ENCODE data around the gene ATXN7L3.

ATXN7L3 gene

DNA sequence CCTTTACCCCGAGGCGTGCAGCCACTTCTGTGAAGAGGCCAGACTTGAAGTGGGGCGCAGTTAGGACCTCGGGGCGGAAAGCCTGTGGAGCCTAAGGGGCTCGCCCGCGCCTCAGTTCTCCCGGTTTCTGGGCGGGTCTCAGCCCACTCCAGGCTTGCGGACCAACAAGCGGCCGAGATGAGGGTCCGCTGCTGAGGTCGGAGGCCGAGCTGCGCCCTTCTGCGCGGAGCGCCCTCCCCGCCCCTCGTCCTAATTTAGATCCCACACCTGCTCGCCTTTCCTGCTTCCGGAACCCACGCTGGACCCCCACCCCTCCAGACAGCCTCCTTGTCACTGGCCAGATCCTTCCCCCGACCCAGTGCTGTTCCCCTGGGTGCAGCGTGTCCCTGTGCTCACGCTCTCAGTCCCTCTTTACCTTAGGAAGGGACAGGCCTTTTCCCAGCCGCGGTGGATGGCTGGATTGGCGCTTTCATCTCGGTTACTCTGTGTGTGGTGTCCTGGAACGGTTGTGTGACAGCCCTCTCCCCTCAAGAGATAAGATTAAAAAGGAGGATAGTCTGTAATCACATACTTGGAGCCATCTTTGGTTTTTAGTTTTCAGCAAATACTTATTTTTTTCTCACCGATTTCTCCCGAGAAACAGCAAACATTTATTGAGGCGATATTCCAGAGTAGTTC, 933 bp upstream of the ATXN7L3 start:
- no peak for DNase-seq

DNA sequence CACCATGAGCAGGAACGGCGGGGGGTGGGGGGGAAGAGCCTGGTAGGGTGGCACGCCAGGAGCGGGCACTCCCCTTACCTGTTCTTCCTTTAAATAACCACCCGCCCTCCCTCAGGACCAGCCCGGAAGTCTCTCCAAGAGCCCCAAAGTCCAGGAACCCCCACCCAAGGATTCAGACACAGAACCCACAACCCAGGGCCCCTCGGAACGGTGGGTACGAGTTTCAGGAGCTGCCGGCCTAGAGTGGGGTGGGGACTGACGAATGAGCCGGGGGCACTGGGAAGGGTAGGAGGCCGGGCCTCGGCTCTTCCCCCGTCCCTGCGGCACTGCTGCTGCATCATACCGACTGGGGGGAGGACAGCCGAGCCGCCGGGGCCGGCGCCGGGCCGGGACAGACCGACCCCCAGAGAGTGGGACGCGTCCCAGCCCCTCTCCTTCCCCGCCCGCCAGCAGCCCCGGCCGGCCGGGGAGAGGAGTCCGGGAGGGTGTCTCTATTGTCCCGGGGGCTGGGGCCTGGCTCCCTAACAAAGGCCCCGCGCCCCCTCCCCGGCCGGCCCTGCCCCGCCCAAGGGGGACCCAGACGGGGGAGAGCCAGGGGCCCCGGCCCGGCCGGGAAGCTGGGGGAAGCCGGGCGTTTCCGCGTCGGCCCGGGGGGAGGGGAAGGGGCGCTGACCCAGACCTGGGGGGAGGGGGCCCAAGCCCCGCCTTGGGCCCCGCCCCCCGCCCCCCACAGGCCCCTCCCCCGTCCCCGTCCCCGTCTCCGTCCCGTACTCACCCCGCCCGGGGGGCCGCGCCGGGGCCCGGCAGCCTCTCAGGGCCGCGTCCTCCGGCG, 747 bp downstream of the ATXN7L3 start:
- DNase-seq, result peak in 1 of 2 experiments; percentile 67

DNA sequence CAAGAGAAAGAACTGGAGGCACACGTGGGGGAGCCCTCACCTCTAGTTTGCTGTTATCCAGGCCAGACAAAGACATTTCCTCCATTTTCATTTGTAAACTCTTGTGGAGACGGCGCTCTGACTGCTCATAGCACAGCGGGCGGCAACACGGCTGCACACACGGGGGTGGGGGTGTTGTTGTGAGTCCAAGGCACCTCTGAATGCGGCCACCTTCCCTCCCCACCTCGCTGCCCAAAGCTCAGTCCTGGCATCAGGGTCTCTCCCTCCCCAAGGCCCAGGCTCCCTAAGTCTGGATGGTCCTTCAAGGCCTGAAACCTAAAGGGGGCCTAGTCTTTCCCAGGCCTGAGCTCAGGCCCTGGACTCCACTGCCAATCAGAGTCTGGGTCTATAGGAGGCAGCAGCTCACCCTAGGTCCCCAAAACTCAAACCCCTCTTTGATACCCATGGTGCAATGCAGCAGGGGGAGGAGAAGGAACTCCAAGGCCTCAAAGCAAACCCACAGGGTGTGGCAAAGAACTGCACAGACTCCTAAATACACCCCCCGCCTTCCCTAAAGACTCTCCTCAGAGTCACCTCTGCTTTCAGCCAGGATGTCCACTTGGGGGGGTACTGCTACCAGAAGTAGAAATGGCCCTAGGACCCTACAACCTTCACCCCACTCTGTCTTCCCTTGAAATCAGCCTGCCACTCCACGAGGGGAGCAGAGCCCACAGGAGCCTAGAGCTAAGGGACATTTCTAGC, 1.5 kb downstream of the ATXN7L3 start:
- no peak for DNase-seq

DNA sequence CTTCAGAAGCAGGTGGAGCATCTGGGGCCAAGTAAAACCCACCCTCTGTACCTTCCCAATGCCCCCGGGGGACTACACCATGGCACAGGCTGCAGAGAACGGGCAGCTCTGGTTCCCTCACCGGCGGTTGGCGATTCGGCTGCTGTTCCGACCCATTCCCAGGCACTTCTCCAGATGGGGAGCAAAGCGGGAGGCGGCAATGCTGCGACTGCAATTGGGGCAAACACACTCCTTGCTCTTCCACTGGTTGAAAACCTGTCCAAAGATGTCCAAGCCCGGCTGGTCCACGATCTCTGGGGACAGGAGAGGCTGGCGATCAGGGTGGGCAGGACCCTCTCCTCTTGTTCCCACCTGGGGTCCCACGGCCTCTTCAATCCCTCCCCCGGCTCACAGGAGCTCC, 2.6 kb downstream of the ATXN7L3 start:
- DNase-seq, result no peak

DNA sequence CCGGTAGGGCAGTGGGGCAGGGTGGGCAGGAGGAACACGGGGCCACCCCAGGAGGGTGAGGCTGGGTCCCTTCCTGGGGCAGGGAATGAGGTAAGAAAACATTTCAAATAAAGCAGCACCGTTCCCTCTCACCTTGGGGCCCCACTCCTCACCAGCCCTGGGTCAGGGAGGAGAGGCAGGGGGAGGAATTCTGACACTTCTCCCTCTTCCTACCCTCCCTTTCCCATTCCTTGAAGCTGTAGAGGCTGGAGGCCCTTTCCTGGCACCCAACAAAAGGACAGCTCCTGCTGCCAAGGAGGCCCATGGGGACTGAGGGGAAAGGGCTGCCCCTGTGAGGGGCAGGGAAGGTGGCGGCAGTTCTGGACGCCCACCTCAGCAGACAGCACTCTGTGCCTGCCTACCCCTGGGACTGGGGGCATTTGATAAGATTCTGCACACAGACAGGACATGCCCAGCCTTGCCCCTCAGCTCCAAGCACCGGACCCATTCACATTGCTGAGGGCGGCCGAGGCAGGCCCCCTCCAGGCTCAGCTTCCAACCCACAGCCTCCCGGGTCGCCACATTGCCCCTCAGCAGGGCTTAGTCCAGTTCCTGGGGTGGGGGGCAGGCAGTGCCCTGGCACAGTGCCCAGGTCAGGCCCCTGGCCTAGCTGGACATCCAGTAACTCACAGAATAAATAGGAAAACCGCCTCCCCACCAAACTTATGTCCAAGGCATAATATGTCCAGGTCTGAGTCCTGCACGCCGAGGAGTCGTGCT, 6.2 kb downstream of the ATXN7L3 start:
- no peak for DNase-seq

DNA sequence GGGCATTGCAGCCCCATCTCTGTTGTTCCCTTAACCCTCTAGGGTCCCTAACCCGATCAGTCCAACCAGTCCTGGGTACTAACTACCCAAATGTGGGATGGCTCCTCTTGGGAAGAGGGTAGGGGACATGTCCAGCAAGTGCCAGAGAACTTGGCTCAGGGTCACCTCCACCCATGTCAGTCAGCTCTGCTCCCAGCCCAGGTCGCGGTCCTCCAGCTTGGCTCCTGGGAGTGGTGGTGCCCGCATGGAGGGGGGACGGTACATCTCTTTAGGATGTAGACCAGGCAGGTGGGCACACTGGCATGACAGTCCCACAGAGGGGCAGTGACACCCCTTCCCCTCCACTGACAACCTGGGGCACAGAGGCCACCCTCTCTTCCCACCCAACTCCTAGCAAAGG, 6.9 kb downstream of the ATXN7L3 start:
- DNase-seq, result no peak

DNA sequence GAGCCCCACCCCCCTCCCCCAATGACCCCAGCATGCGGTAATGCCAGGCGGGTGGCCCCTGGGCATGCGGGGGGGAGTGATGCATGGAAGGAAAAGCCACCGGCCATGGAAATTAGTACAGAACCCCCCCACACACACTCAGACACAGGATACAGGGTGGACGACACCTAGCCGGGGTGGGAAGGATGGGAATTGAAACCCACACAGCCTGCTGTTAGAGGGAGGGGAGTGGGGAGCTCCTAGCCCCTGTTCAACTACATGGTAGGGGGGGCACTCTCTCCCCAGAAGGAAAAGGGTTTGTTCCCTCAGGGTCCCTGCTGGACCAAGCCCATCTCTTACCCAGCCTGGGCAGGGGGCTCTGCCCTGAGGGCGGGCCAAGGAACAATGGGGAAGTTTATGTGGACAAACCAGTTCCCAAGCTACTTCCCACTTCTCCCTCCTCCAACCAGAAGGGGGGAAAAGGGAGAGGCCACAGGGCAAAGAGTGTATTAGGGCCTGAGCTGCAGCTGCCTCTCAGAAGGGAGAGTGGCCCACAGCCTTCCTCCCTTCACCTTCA, 7.7 kb downstream of the ATXN7L3 start:
- DNase-seq, result no peak

DNA sequence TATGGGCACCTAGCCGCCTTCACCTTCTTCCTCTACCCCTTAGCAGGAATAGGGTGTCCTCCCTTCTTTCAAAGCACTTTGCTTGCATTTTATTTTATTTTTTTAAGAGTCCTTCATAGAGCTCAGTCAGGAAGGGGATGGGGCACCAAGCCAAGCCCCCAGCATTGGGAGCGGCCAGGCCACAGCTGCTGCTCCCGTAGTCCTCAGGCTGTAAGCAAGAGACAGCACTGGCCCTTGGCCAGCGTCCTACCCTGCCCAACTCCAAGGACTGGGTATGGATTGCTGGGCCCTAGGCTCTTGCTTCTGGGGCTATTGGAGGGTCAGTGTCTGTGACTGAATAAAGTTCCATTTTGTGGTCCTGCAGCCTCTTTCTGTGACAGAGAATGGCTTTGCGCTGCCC, 8.3 kb downstream of the ATXN7L3 start:
- no peak for DNase-seq

DNA sequence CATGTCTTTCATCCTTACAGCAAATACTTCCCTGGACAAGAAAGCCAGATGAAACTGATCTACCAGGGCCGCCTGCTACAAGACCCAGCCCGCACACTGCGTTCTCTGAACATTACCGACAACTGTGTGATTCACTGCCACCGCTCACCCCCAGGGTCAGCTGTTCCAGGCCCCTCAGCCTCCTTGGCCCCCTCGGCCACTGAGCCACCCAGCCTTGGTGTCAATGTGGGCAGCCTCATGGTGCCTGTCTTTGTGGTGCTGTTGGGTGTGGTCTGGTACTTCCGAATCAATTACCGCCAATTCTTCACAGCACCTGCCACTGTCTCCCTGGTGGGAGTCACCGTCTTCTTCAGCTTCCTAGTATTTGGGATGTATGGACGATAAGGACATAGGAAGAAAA, 9.2 kb downstream of the ATXN7L3 start:
- DNase-seq, result no peak

DNA sequence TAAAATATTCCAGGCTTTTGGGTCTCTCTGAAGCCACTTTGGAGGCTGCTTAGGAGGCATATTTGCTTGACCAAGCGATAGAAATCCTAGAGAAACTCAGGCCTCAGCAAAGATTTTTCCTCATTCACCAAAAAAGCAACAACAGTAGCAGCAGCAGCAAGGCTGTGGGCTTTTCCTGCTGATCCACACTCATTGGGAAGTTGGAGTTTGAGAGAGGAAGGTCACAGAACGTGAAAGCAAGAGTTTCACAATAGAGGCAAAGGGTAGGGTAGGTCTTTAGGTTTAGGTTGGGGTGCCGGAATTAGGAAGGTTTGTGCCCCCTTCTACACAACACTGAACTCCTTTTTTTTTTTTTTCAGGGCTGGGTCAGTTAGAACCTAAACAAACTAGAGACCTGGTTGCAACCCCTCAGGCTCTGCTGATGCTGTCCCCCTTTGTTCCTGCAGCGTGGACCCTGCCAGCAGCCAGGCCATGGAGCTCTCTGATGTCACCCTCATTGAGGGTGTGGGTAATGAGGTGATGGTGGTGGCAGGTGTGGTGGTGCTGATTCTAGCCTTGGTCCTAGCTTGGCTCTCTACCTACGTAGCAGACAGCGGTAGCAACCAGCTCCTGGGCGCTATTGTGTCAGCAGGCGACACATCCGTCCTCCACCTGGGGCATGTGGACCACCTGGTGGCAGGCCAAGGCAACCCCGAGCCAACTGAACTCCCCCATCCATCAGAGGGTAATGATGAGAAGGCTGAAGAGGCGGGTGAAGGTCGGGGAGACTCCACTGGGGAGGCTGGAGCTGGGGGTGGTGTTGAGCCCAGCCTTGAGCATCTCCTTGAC, 10.9 kb downstream of the ATXN7L3 start:
- no peak for DNase-seq

DNA sequence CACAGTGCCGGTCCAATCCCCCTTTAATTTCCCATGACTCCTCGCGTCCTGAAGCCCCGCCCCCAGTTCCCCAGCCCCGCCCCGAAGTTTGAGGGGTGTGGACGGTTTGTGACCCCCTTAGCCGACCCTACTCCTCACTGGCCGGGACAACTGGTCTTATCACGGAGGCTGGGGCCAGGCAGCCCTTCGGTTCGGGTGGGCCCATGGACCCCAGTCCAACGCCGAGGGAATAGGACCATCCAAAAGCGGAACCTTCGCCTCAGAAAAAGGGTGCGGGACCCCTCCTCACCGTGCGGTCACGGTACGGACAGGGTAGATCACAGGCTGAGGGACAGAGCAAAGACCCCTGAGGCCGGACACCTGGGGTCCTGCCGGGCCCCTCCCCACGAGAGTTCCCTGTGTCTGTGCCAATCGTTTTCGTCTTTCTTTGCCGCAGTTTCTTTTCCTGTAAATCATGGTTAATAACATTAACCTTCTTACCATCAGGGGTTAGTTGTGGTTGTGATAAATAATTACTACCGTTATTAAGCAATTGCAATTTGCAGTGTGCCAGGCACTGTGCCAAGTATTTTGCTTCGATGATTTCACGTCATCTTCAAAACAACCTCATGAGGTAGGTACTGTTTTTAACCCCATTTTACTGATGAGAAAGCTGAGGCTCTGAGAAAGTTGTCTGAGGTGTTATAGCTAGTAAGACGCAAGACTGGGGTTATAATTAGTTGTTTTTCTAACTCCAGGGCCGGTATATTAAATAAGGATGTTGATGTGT, 12.4 kb downstream of the ATXN7L3 start:
- DNase-seq, result peak; percentile 57 to 74

DNA sequence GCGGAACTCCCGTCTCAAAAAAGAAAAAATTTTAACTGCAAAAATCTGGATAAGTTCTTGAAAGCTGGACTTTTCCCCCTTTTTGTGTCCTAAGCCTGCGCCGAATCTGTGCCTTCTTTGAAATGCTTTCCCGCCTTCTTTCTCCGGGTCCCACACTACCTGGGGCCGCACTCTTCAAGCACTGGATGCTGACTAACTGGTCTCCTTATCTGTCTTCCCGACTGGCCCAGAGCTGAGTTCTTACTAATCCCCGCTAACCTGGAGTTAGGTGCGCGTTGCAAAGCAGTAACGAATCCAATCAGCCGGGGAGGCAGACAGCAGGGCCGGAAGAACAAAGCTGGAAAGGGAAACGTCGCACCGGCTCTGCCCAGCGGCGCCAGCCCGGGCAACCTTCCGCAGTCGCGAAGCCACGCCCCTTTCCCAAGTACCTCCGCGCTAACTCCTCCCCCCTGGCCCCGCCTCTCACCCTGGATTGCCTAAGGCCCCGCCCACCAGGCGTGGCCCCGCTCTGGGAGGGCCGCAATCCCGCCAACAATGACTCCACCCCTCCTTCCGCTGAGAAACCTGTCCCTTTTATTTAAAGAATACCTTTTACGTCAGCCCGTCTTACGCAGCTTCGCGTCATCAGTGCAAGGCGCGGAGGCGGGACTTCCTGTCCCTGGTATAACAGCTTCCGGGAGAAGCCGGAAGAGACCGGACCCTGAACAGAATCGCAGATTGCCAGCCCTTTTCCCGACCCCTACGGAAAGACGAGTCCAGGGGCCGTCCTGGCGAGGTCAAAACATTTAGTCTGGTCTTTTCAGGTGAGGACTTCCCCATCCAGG, 13.2 kb downstream of the ATXN7L3 start, which contains the start of gene TMUB2:
Gene TMUB2, plus strand, starts transcription at position 666 of the 824 bp plus-strand sequence. CDS start 737 bp downstream, outside the sequence.
- peak; percentile 94 to 99 for DNase-seq

DNA sequence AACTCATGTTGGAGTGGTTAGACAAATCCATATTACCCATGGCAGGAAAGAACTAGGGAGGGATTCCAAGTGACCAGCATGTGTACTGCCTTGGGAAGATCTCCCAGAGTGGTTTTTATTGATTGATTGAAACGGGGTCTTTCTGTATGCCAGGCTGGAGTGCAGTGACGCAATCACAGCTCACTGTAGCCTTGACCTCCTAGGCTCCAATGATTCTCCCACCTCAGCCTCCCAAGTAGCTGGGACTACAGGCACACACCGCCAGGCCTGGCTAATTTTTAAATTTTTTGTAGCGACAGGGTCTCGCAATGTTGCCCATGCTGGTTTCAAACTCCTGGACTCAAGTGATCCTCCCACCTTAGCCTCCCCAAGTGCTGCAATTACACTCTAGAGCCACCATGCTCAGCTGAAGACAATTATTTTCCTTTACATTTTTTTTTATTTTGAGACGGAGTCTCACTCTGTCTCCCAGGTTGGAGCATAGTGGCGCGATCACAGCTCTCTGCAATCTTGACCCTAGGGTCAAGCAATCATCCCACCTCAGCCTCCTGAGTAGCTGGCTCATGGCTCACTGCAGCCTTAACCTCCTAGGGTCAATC, 15.4 kb downstream of the ATXN7L3 start:
- no peak for DNase-seq

DNA sequence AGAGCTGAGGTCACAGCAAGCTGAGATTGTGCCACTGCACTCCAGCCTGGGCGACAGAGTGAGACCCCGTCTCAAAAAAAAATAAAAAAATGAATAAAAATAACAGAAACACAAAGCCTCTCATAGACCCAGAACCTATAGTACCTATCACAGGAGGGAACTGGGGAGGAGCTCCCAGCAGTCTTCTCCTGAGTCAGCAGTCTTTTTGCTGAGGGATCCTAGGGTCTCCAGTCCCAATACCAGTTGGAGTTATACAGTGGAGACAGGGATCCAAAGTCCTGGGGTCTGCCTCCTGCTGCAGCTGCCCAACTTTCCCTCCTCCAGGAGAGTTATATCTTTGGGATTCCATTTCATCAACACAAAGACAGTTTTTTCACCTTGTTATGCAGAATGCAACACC, 16.7 kb downstream of the ATXN7L3 start:
- DNase-seq, result no peak

DNA sequence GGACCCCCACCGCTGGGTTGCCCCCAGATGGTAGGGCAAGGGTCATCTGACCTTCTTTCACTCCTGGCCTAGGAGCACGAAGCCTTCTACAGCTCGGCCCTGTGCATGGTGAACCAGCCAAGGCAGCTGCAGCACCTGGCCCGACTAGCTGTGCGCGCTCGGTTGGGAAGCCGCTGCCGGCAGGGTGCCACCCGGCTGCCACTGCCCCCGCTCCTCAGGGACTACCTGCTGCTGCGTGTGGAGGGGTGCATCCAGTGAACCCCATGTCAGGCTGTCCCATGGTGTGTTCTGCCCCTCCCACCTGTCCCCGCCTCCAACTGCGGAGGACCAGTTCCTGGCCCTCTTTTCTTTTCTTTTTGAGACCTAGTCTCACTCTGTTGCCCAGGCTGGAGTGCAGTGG, 21.6 kb downstream of the ATXN7L3 start:
- DNase-seq, result no peak

DNA sequence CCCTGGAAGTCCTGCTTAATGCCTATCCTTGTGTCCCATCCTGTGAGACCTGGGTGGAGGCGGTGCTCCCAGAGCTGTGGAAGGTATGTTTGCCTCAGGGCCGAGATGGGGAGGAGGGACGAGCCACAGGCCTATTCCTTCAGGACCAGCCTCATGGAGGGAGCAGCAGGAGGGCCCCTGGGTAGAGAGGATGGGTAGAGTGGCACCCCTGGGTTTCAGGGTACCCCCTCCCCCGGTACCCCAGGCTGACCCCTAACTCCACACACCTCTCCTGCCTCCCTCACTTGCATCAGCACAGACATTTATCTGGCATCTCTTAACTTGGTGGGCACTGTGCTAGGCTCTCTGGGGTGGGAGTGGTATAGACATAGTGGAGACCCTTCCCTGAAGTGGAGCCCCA, 22.0 kb downstream of the ATXN7L3 start:
- no peak for DNase-seq

DNA sequence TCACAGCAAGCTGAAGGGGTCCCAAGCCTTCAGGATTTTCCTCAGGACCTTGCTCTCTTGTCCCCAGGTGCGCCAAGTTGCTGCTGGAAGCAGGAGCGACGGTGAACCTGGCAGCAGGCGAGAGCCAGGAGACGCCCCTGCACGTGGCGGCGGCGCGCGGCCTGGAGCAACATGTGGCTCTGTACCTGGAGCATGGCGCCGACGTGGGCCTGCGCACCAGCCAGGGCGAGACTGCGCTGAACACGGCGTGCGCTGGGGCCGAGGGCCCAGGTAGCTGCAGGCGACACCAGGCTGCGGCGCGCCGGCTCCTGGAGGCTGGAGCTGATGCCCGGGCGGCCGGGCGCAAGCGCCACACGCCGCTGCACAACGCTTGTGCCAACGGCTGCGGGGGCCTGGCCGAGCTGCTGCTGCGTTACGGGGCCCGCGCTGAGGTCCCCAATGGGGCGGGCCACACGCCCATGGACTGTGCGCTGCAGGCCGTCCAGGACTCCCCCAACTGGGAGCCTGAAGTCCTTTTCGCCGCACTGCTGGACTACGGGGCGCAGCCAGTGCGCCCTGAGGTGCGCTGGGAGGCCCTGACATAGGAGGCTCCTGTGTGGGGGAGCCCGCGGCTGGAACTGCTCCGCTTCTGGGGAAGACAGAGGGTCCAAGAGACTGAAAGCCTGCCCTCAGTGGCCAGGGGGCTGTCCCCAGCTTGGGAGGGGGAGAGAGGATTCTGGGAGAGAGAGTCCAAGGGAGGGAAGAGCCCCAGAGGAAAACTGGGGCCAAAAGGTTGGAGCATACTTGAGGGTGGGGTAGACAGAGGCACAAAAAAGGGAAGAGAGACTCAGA, 22.8 kb downstream of the ATXN7L3 start:
- no peak for DNase-seq

DNA sequence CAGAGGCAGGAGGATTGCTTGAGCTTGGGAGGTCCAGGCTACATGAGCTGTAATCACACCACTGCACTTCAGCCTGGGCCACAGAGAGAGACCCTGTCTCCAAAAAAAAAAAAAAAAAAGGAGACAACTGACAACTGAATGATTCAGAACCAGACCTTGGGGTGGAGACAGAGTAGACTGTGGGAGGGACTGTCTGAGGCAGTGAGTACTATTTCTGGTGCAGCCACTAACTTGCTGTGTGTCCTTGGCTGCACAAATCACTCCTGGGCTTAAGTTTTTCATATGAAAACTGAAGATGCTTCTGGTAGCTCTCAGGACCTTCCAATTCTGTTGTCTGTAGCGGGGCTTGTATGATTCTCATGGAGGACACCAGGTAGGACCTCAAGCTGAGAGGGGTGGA, 23.4 kb downstream of the ATXN7L3 start:
- no peak for DNase-seq

DNA sequence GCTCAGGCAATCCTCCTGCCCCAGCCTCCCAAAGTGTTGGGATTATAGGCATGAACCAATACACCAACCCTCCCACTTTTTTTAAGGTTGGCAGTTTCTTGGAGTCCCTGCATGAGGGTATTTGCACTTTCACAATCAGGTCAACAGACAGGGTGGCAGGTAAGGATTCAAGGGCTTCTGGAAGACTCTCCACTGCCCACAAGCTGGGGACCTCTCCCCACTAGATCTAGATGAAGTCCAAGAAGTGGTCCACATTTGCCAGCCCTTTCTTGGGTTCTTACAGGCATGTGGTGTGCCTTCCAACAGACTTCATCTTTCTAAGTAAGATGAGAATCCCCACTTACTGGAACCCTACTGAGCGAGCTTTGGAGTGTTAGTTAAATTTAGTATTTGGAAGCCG, 25.3 kb downstream of the ATXN7L3 start:
- DNase-seq, result no peak
